Right lobe of liver (tissue), 4 donors: ENCODE results near the gene USP37.

Experiments
- CTCF ChIP-seq, 4 donors: fragments of 200-600 bp in 3 of 4; fragments of 450-650 bp in 1 of 4; IDR thresholded peaks; one replicate each; pipeline versions ENCODE4 v1.5.1 to v1.8.0; 2016 to 2022; ENCODE audit warnings: antibody characterized with exemption in 4 of 4, mild to moderate bottlenecking in 2 of 4
- POLR2A ChIP-seq: fragments of 450-650 bp; IDR thresholded peaks from one replicate; pipeline ENCODE4 v1.6.1; 2017; ENCODE audit warnings: antibody characterized with exemption, mild to moderate bottlenecking
- donor health status: DM: no; HTN: no; CAD: no.
- donor health status: DM: no; HTN: no; CAD: no.
- donor health status: DM: no; HTN: yes; CAD: no.

GRCh38 chr2:218516614-218517013 lies 51.5 kb downstream of the USP37 start:
- TF ChIP-seq CTCF (IDR thresholded peaks at IDR 0.05) (peak; percentile 14 to 42 (median 26)), POLR2A (no peak)
